PC-3 (cell line): ENCODE measurements around the gene CEP70. TPM values are rescaled to one million over a fixed set of nuclear protein-coding genes. Genes with fewer than 3 reads are reported as not detected.

Experiments
- ATAC-seq: fragments of 200-7000 bp; cut with Tn5 transposase; 2 replicates; pipeline ENCODE4 v1.9.1; 2020; ENCODE audit warnings: mild to moderate bottlenecking, moderate library complexity
- BruUV-seq: library from RNA; stranded (reverse); fragments of 400-500 nt; replicated peaks from 2 replicates; lab custom pipeline; 2021; lab: Mats Ljungman, UMichigan
- CTCF ChIA-PET: fragments of 300-600 bp; sonication (Branson Sonifier 250); formaldehyde crosslinking; loops from one replicate; lab custom pipeline; 2022; ENCODE audit warnings: antibody characterized with exemption; lab: Charles Lee
- POLR2A ChIA-PET: fragments of 300-600 bp; sonication (Branson Sonifier 250); formaldehyde crosslinking; loops from one replicate; lab custom pipeline; 2022; ENCODE audit warnings: antibody characterized with exemption; ENCODE audit not compliant: unreplicated experiment; lab: Charles Lee
- DNase-seq: peaks from one replicate; pipeline ENCODE4 v3.0.0-alpha.2; 2015
- H2AFZ ChIP-seq: fragments of 300-600 bp; sonication (generic); 2 replicates; pipeline ENCODE4 v1.6.0; 2016; ENCODE audit warnings: antibody characterized with exemption, low read length
- H3F3A ChIP-seq: fragments of 300-600 bp; sonication (generic); one replicate; pipeline ENCODE4 v1.6.0; 2017; ENCODE audit warnings: antibody characterized with exemption, low read length, control low read depth, mild to moderate bottlenecking; ENCODE audit not compliant: unreplicated experiment
- H3K27ac ChIP-seq: fragments of 300-600 bp; sonication (generic); 2 replicates; pipeline ENCODE4 v1.5.1; 2016; ENCODE audit warnings: mild to moderate bottlenecking, low read length
- H3K27me3 ChIP-seq: fragments of 300-600 bp; sonication (generic); 2 replicates; pipeline ENCODE4 v1.6.1; 2016; ENCODE audit warnings: low read length, mixed read lengths
- H3K36me3 ChIP-seq: fragments of 300-600 bp; sonication (generic); 2 replicates; pipeline ENCODE4 v1.6.1; 2016; ENCODE audit warnings: low read depth, mixed run types, low read length, mixed read lengths
- H3K4me1 ChIP-seq: fragments of 300-600 bp; sonication (generic); 2 replicates; pipeline ENCODE4 v1.5.1; 2016; ENCODE audit warnings: low read length; ENCODE audit not compliant: insufficient read depth
- H3K4me2 ChIP-seq: fragments of 300-600 bp; sonication (generic); 2 replicates; pipeline ENCODE4 v1.6.0; 2016; ENCODE audit warnings: low read length
- H3K4me3 ChIP-seq: fragments of 300-600 bp; sonication (generic); 2 replicates; pipeline ENCODE4 v1.5.1; 2016; ENCODE audit warnings: mild to moderate bottlenecking, low read length, mixed read lengths
- H3K79me2 ChIP-seq: fragments of 300-600 bp; sonication (generic); 2 replicates; pipeline ENCODE4 v1.6.1; 2017; ENCODE audit warnings: low read length, mixed read lengths
- H3K9ac ChIP-seq: fragments of 300-600 bp; sonication (generic); 2 replicates; pipeline ENCODE4 v1.6.0; 2016; ENCODE audit warnings: mild to moderate bottlenecking, low read length
- H3K9me2 ChIP-seq: fragments of 300-600 bp; sonication (generic); replicated peaks from 2 replicates; pipeline ENCODE4 v1.6.1; 2016; ENCODE audit warnings: mixed run types, low read length, mixed read lengths
- H3K9me3 ChIP-seq: fragments of 300-600 bp; sonication (generic); 2 replicates; pipeline ENCODE4 v1.6.1; 2016; ENCODE audit warnings: low read length, mixed read lengths
- H4K20me1 ChIP-seq: fragments of 300-600 bp; sonication (generic); 2 replicates; pipeline ENCODE4 v1.6.1; 2016; ENCODE audit warnings: low read length, mixed read lengths
- EZH2 ChIP-seq: fragments of 300-600 bp; sonication (generic); IDR thresholded peaks from one replicate; pipeline ENCODE4 v1.6.1; 2017; ENCODE audit warnings: antibody characterized with exemption, mild to moderate bottlenecking, low read length; ENCODE audit not compliant: unreplicated experiment
- EZH2phosphoT487 ChIP-seq: fragments of 300-600 bp; sonication (generic); IDR thresholded peaks from 2 replicates; pipeline ENCODE4 v1.6.1; 2018; ENCODE audit warnings: mild to moderate bottlenecking, antibody characterized with exemption, low read length, borderline replicate concordance
- intact Hi-C: fragments of 100-400 bp; cut with micrococcal nuclease; formaldehyde crosslinking; loops from 2 replicates; pipeline ENCODE4 v1.9.0; 2023
- total RNA-seq: library from RNA; depleted of rRNA; stranded (reverse); fragments of >200 nt; gene quantifications from 2 replicates; pipeline ENCODE4 v1.2.3, GENCODE V29; 2014
- TF ChIP-seq, protein P1 (sequence below): fragments of 300-600 bp; sonication (generic); conservative IDR thresholded peaks from 2 replicates; pipeline ENCODE4 v1.5.1; 2017; ENCODE audit warnings: antibody characterized with exemption, low read depth, mild to moderate bottlenecking, low read length

CEP70 gene
- total RNA-seq, 1 experiment from 2014 or later = 16.7 TPM

DNA sequence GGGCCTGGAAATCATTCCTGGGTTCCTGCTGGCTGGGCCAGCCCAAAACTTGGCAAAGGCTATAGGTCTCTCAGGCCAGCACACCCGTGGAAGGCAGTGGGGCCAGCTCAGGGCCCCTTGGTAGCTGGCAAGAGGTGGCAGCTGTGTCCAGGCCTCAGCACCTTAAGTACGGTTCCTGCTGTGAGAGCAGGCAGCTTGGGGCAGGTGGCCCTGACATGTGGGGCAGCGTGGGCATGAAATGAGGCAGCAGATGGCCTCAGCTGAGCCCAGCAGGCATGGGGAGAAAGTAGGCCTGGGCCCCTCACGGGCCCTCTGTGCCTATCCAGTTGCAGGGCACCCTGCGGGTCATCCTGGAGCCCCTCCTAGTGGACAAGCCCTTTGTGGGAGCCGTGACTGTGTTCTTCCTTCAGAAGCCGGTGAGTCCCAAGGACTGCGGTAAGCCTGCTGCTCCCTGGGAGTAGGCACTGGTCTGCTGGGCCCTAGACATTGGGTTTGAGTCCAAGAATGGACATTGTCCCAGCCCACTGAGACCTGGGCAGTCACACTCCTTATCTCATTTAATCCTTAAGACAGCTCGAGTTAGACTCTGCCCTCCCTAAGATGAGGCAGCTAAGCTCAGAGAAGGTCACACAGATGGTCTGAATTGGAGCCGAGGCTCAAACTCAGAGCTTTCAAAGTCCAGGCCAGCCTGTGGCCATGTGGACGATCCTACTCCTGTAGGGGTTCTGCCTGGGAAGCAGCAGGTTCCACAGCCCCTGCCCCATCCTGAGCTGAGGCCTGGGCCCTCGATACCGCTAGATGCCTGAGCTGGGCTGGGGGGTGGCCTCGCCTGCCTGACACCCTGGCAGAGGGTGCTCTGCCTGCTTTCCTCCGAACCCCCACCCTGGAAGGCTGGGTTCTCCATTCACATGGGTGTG, 134.2 kb downstream of the CEP70 start:
- H3K9me2 ChIP-seq = no peaks in the 10 kb centered on the region
- no peaks in the 10 kb centered on the region for H3K4me1 ChIP-seq
- CTCF ChIA-PET = no interaction called here
- DNase-seq = no peak
- H3K27me3 ChIP-seq = no peaks in the 10 kb centered on the region
- no peak for ATAC-seq
- H3K79me2 ChIP-seq = no peaks in the 10 kb centered on the region
- no peaks in the 10 kb centered on the region for H4K20me1 ChIP-seq
- no peak overlapping the region for H3K4me3 ChIP-seq
- H3K9ac ChIP-seq = no peak overlapping the region
- no peak overlapping the region for H2AFZ ChIP-seq
- no peak overlapping the region for H3K27ac ChIP-seq
- no peaks in the 10 kb centered on the region for H3F3A ChIP-seq
- POLR2A ChIA-PET = no interaction called here
- BruUV-seq = no TSS peak
- TF ChIP-seq, protein P1, sequence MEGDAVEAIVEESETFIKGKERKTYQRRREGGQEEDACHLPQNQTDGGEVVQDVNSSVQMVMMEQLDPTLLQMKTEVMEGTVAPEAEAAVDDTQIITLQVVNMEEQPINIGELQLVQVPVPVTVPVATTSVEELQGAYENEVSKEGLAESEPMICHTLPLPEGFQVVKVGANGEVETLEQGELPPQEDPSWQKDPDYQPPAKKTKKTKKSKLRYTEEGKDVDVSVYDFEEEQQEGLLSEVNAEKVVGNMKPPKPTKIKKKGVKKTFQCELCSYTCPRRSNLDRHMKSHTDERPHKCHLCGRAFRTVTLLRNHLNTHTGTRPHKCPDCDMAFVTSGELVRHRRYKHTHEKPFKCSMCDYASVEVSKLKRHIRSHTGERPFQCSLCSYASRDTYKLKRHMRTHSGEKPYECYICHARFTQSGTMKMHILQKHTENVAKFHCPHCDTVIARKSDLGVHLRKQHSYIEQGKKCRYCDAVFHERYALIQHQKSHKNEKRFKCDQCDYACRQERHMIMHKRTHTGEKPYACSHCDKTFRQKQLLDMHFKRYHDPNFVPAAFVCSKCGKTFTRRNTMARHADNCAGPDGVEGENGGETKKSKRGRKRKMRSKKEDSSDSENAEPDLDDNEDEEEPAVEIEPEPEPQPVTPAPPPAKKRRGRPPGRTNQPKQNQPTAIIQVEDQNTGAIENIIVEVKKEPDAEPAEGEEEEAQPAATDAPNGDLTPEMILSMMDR = no peak
- TF ChIP-seq EZH2phosphoT487 = no peak
- no peak for TF ChIP-seq EZH2
- H3K9me3 ChIP-seq = no peaks in the 10 kb centered on the region
- intact Hi-C loops = loop anchor here (5.0 to 10.0 kb wide), 3 partner anchors 132 to 462 kb away; partner anchors contain the start of gene CEP70
- no peak overlapping the region for H3K4me2 ChIP-seq
- H3K36me3 ChIP-seq = no peaks in the 10 kb centered on the region

DNA sequence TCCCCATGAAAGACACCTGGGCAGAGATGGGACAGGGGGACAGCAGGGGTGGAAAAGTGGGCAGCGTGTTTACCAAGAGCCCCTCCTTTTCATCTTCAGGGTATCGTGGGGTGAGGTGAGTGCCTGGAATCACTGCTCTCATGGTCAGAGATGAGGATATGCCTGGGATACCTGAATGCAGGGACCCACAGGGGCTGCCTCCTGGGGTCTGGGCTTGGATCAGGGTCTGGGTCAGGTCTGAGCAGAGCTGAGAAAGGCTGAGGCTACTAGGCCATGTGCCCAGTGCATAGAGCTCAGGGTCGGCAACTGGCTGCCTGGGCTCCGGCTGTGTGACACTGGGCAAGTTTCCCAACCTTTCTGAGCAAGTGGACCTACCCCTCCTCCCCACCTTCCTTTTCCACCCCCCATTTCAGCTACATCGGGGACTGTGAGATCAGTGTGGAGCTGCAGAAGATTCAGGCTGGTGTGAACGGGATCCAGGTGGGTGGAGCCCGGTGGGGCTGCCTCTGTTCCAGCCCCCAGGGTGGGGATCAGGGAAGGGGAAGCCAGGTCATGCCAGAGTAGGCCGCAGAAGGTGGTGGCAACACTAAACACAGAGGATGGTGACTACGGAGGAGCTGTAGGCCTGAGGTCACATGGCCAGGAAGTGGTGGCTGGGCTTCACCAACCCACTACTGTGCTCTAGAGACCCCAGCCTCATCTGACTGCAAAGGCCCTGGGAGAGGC, 135.1 kb downstream of the CEP70 start:
- intact Hi-C loops = no loop called here
- CTCF ChIA-PET = no interaction called here
- no peak for DNase-seq

More for the DNA sequence above, 135.1 kb downstream of the CEP70 start:
- POLR2A ChIA-PET = no interaction called here
- H3K36me3 ChIP-seq = no peaks in the 10 kb centered on the region
- no peaks in the 10 kb centered on the region for H3K27me3 ChIP-seq
- no peak overlapping the region for H3K4me2 ChIP-seq
- BruUV-seq = no TSS peak
- no peak for ATAC-seq
- no peaks in the 10 kb centered on the region for H3K4me1 ChIP-seq
- H3K27ac ChIP-seq = no peak overlapping the region
- H3F3A ChIP-seq = no peaks in the 10 kb centered on the region
- H3K9me3 ChIP-seq = no peaks in the 10 kb centered on the region
- H4K20me1 ChIP-seq = no peaks in the 10 kb centered on the region
- H2AFZ ChIP-seq = no peak overlapping the region
- TF ChIP-seq EZH2 (no peak), EZH2phosphoT487 (no peak)
- TF ChIP-seq, protein P1 = no peak
- no peaks in the 10 kb centered on the region for H3K9me2 ChIP-seq
- H3K9ac ChIP-seq = no peak overlapping the region
- H3K79me2 ChIP-seq = no peaks in the 10 kb centered on the region
- H3K4me3 ChIP-seq = no peak overlapping the region
